Measurements from ENCODE around the gene ZNRF2.

GRCh38 chr7:30329716-30330115 lies 45.3 kb downstream of the ZNRF2 start:
- TF ChIP-seq CTCF (IDR thresholded peaks at IDR 0.05): no peak
- TF ChIP-seq POLR2A (IDR thresholded peaks at IDR 0.05): no peak
